CD14-positive monocyte (primary cell): ENCODE results near the gene BUB3. TPM values are rescaled to one million over a fixed set of nuclear protein-coding genes. Genes with fewer than 3 reads are reported as not detected.
A peak's percentile ranks its signal among the peaks of the same experiment; 100 is the strongest.

ENCODE experiments used
- DNase-seq, 3 donors: peaks; one replicate each; pipeline ENCODE4 v3.0.0-alpha.2; 2011 to 2022
- H2AFZ ChIP-seq: 2 replicates; pipeline ENCODE4 v1.6.0; 2012; ENCODE audit warnings: mild to moderate bottlenecking, low read depth, low read length, inconsistent platforms; ENCODE audit not compliant: insufficient read depth, poor library complexity, severe bottlenecking
- H3K27ac ChIP-seq, 2 donors: 1 replicate in 1 of 2; 2 replicates in 1 of 2; pipeline ENCODE4 v1.5.1; 2012 to 2013; ENCODE audit warnings: low read length in 2 of 2, control low read depth in 1 of 2, inconsistent platforms in 1 of 2, low read depth in 1 of 2, mild to moderate bottlenecking in 1 of 2
- H3K27me3 ChIP-seq, 2 donors: one replicate each; pipeline versions ENCODE4 v1.6.0 to v1.6.1; 2011 to 2013; ENCODE audit warnings: low read length in 2 of 2; ENCODE audit not compliant: control insufficient read depth in 2 of 2, insufficient read depth in 2 of 2
- H3K36me3 ChIP-seq, 2 donors: replicated peaks in 1 of 2; 1 replicate in 1 of 2; 2 replicates in 1 of 2; pipeline versions ENCODE4 v1.5.1 to v1.6.1; 2012 to 2013; ENCODE audit warnings: low read length in 2 of 2, control low read depth in 1 of 2, inconsistent platforms in 1 of 2, mild to moderate bottlenecking in 1 of 2; ENCODE audit not compliant: insufficient read depth in 2 of 2, control insufficient read depth in 1 of 2
- H3K4me1 ChIP-seq, 2 donors: 1 replicate in 1 of 2; 2 replicates in 1 of 2; pipeline versions ENCODE4 v1.5.1 to v1.6.1; 2012 to 2013; ENCODE audit warnings: low read length in 2 of 2, control low read depth in 1 of 2, inconsistent platforms in 1 of 2, mild to moderate bottlenecking in 1 of 2, moderate library complexity in 1 of 2; ENCODE audit not compliant: insufficient read depth in 2 of 2, control insufficient read depth in 1 of 2
- H3K4me2 ChIP-seq: replicated peaks from 2 replicates; pipeline ENCODE3; 2012; ENCODE audit warnings: low read length, moderate library complexity, mild to moderate bottlenecking; ENCODE audit not compliant: poor library complexity, severe bottlenecking; ENCODE audit errors: extremely low read depth
- H3K4me3 ChIP-seq, 3 experiments: fragments of 200-600 bp in 1 of 3; sonication (generic) in 1 of 3; replicated peaks in 1 of 3; 1 replicate in 2 of 3; 2 replicates in 1 of 3; pipeline ENCODE4 v1.5.1; 2011 to 2013; ENCODE audit warnings: low read length in 3 of 3, mild to moderate bottlenecking in 3 of 3, control low read depth in 2 of 3, low read depth in 2 of 3, inconsistent platforms in 1 of 3, moderate library complexity in 1 of 3
- H3K79me2 ChIP-seq: 2 replicates; pipeline ENCODE4 v1.6.0; 2012; ENCODE audit warnings: mild to moderate bottlenecking, control low read depth, inconsistent platforms, low read length, moderate library complexity; ENCODE audit not compliant: insufficient read depth
- H3K9ac ChIP-seq: 2 replicates; pipeline ENCODE4 v1.6.0; 2017; ENCODE audit warnings: low read length, mild to moderate bottlenecking; ENCODE audit not compliant: insufficient read depth, poor library complexity, severe bottlenecking
- H3K9me3 ChIP-seq, 2 donors: replicated peaks in 1 of 2; 1 replicate in 1 of 2; 2 replicates in 1 of 2; pipeline versions ENCODE4 v1.5.1 to v1.6.1; 2012 to 2013; ENCODE audit warnings: low read length in 2 of 2, control low read depth in 1 of 2; ENCODE audit not compliant: control insufficient read depth in 1 of 2, insufficient read depth in 1 of 2
- H4K20me1 ChIP-seq: 2 replicates; pipeline ENCODE4 v1.6.0; 2012; ENCODE audit warnings: mild to moderate bottlenecking, low read length, control low read depth, moderate library complexity; ENCODE audit not compliant: insufficient read depth
- H3K27ac Mint-ChIP-seq, 7 donors: one replicate each; pipeline ENCODE4 v1.8.0; 2020; ENCODE audit warnings: mild to moderate bottlenecking in 7 of 7, mixed read lengths in 7 of 7, moderate library complexity in 6 of 7, inconsistent platforms in 2 of 7
- H3K27me3 Mint-ChIP-seq, 3 donors: one replicate each; pipeline ENCODE4 v1.8.0; 2021 to 2022; ENCODE audit warnings: low read depth in 3 of 3, mild to moderate bottlenecking in 3 of 3, mixed read lengths in 3 of 3, moderate library complexity in 3 of 3, inconsistent platforms in 1 of 3
- H3K36me3 Mint-ChIP-seq, 2 donors: one replicate each; pipeline ENCODE4 v1.8.0; 2020; ENCODE audit warnings: mixed read lengths in 2 of 2, inconsistent platforms in 1 of 2, mild to moderate bottlenecking in 1 of 2
- H3K4me1 Mint-ChIP-seq: one replicate; pipeline ENCODE4 v1.8.0; 2020; ENCODE audit warnings: mild to moderate bottlenecking, mixed read lengths
- H3K4me3 Mint-ChIP-seq, 2 donors: one replicate each; pipeline ENCODE4 v1.8.0; 2020; ENCODE audit warnings: mild to moderate bottlenecking in 2 of 2, mixed read lengths in 2 of 2, moderate library complexity in 1 of 2
- H3K9me3 Mint-ChIP-seq, 7 donors: one replicate each; pipeline ENCODE4 v1.8.0; 2020 to 2022; ENCODE audit warnings: mixed read lengths in 7 of 7, mild to moderate bottlenecking in 6 of 7, moderate library complexity in 6 of 7, inconsistent platforms in 2 of 7
- CTCF ChIP-seq: fragments of 200-600 bp; IDR thresholded peaks from one replicate; pipeline ENCODE4 v1.8.0; 2022; ENCODE audit warnings: antibody characterized with exemption, mild to moderate bottlenecking
- WGBS: methylation state at CpG from one replicate; pipeline ENCODE4 v1.1.5; 2013; ENCODE audit warnings: missing lambda C conversion rate; ENCODE audit not compliant: insufficient coverage; 5-methylcytosine and 5-hydroxymethylcytosine counted together
- intact Hi-C, 2 donors: fragments of 100-400 bp; cut with micrococcal nuclease; formaldehyde crosslinking; loops; one replicate each; pipeline versions ENCODE4 v1.15.0 to v1.15.1; 2023
- polyA plus RNA-seq, 3 donors: library from polyadenylated mRNA; depleted of rRNA in 1 of 3; unstranded in 2 of 3; stranded (reverse) in 1 of 3; fragments of 300-500 nt in 2 of 3; fragments of >200 nt in 1 of 3; fragmentation: Illumina TruSeq in 2 of 3; gene quantifications; 1 replicate in 2 of 3; 2 replicates in 1 of 3; pipeline ENCODE4 v1.2.3, GENCODE V29; 2012 to 2021

BUB3 gene
- polyA plus RNA-seq, 3 donors, result 61.2 to 96.4 (median 80.4) TPM

GRCh38 chr10:123140983-123141390 is 13.2 kb upstream of the BUB3 start:
- Mint-ChIP-seq H3K27me3 (peaks cover 95 to 98% (median 95%) of the 10 kb centered on the region in 3 donors), H3K4me1 (peaks cover 37% of the 10 kb centered on the region), H3K36me3 (peaks cover 3 to 17% of the 10 kb centered on the region in 2 donors), H3K27ac (no peak overlapping the region), H3K4me3 (peak overlapping the region in 1 of 2 donors; percentile 77), H3K9me3 (peaks cover 0 to 34% (median 17%) of the 10 kb centered on the region in 7 donors)
- H3K9ac ChIP-seq, result no peak overlapping the region
- peaks cover 92 to 99% of the 10 kb centered on the region in 2 donors for H3K27me3 ChIP-seq
- peaks cover 1 to 28% of the 10 kb centered on the region in 2 donors for H3K4me1 ChIP-seq
- peaks cover 0 to 38% of the 10 kb centered on the region in 2 donors for H3K9me3 ChIP-seq
- no peak overlapping the region for H2AFZ ChIP-seq
- WGBS, result 20% methylated on average over 1 of the region's 6 CpGs
- H4K20me1 ChIP-seq, result no peaks in the 10 kb centered on the region
- no peak for DNase-seq
- no peak overlapping the region for H3K27ac ChIP-seq
- intact Hi-C loops, result no loop called here
- H3K79me2 ChIP-seq, result no peaks in the 10 kb centered on the region
- H3K36me3 ChIP-seq, result no peaks in the 10 kb centered on the region
- H3K4me2 ChIP-seq, result no peak overlapping the region
- no peak for TF ChIP-seq CTCF
- no peak overlapping the region for H3K4me3 ChIP-seq

- peaks cover 96 to 99% (median 96%) of the 10 kb centered on the region in 3 donors for H3K27me3 Mint-ChIP-seq
- Histone ChIP-seq H3K27ac (no peak overlapping the region), H3K79me2 (no peaks in the 10 kb centered on the region), H3K27me3 (peaks cover 93 to 100% of the 10 kb centered on the region in 2 donors), H3K4me1 (peaks cover 3 to 18% of the 10 kb centered on the region in 2 donors), H3K9ac (no peak overlapping the region), H3K9me3 (peaks cover 0 to 44% of the 10 kb centered on the region in 2 donors), H3K4me3 (no peak overlapping the region), H3K36me3 (no peaks in the 10 kb centered on the region), H4K20me1 (no peaks in the 10 kb centered on the region), H2AFZ (peak overlapping the region; percentile 29), H3K4me2 (no peak overlapping the region)
- no peak for DNase-seq
- peak overlapping the region in 1 of 2 donors; percentile 77 for H3K4me3 Mint-ChIP-seq
- 8% methylated on average over 24 of the region's 38 CpGs for WGBS
- peaks cover 3 to 15% of the 10 kb centered on the region in 2 donors for H3K36me3 Mint-ChIP-seq
- H3K27ac Mint-ChIP-seq, result no peak overlapping the region
- intact Hi-C loops, result no loop called here
- peaks cover 38% of the 10 kb centered on the region for H3K4me1 Mint-ChIP-seq
- TF ChIP-seq CTCF, result no peak
- peaks cover 0 to 33% (median 17%) of the 10 kb centered on the region in 7 donors for H3K9me3 Mint-ChIP-seq
These were observed 12.2 kb upstream of the BUB3 start for GRCh38 chr10:123141791-123142700.
